ENCODE data around the gene GRAMD1B.
A peak's percentile ranks its signal among the peaks of the same experiment; 100 is the strongest.

GRAMD1B gene

DNA sequence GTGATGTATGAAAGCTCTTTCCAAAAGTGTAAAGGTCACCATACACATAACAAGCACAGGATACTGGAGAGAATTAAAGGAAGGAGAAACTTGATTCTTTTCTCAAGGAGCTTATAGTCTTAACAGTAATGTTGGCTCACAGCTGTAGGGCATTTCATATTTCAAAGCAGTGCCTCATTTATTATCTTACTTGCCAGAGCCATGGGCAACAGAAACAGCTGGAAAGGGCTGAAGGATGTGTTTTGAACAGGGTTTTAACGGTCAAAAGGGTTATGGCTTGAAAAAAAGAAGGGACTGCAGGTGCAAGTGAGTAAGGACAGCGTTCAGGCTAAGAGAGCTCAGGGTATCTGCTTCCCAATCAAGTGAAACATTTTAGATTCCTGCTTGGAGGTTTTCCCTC is 2.7 kb upstream of the GRAMD1B start:
- DNase-seq: no peak
- H3K27me3 Mint-ChIP-seq: peaks cover 17% of the 10 kb centered on the region
- H3K27ac Mint-ChIP-seq: no peak overlapping the region
- no peaks in the 10 kb centered on the region for H3K9me3 Mint-ChIP-seq
- H3K4me1 Mint-ChIP-seq (ENCODE audit: low read depth): peaks cover 22% of the 10 kb centered on the region
- no peak overlapping the region for H3K4me3 Mint-ChIP-seq
- H3K36me3 Mint-ChIP-seq (ENCODE audit: low read depth): peaks cover 14% of the 10 kb centered on the region

DNA sequence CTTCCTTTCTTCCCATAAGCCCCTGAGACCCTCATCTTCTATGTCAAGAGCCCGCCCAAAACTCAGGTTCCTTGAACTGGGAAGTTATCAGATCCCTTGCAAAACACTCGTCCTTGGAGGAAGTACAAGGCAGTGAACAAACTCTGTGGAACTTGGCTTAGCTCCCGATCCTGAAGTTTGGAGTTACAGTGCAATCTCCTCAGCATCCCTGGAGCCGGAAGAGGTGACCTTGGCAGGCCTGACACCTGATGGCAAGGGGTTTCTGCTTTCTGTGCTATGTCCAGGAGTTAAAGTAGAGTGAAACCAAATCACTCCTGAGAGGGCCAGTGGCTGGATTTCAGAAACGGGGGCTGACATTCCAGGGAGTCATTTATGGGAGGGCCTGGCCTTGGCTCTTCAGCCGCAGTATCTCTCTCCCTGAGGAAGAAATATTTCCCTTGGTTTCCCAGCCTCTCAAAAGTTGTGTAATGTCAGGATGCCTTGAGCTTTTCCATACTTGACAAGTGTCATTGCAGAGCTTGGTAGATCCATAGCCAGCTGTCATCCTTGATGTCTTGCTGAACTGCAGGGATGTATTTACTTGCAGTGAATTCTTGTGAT is 1.9 kb upstream of the GRAMD1B start:
- Mint-ChIP-seq H3K4me1 (ENCODE audit: low read depth) (peaks cover 26% of the 10 kb centered on the region), H3K27me3 (peaks cover 11% of the 10 kb centered on the region), H3K4me3 (no peak overlapping the region), H3K27ac (no peak overlapping the region), H3K9me3 (no peaks in the 10 kb centered on the region), H3K36me3 (ENCODE audit: low read depth) (peaks cover 20% of the 10 kb centered on the region)
- no peak for DNase-seq

DNA sequence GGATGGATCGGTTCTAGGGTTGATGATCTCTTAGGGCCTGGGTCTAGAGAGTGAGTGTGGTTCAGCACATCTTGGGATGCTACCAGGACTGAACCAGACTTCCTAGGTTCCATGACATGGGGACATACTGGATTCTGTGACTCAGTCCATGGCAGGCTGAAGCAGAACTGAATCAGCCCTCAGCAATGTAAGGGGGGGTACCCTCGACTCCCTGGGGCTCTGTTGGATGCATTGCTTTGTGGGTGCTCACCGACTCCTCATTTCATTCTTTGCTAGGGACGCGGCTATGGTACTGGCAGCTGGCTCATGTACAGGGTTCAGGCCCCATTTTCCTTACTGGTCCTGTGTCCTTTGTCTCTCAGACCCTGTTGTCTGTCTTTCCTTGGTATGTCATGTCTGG is 733 bp upstream of the GRAMD1B start:
- Mint-ChIP-seq H3K4me3 (peak overlapping the region; percentile 83), H3K27me3 (peaks cover 4% of the 10 kb centered on the region), H3K27ac (peak overlapping the region; percentile 87), H3K9me3 (no peaks in the 10 kb centered on the region), H3K36me3 (ENCODE audit: low read depth) (peaks cover 23% of the 10 kb centered on the region), H3K4me1 (ENCODE audit: low read depth) (peaks cover 36% of the 10 kb centered on the region)
- no peak for DNase-seq

DNA sequence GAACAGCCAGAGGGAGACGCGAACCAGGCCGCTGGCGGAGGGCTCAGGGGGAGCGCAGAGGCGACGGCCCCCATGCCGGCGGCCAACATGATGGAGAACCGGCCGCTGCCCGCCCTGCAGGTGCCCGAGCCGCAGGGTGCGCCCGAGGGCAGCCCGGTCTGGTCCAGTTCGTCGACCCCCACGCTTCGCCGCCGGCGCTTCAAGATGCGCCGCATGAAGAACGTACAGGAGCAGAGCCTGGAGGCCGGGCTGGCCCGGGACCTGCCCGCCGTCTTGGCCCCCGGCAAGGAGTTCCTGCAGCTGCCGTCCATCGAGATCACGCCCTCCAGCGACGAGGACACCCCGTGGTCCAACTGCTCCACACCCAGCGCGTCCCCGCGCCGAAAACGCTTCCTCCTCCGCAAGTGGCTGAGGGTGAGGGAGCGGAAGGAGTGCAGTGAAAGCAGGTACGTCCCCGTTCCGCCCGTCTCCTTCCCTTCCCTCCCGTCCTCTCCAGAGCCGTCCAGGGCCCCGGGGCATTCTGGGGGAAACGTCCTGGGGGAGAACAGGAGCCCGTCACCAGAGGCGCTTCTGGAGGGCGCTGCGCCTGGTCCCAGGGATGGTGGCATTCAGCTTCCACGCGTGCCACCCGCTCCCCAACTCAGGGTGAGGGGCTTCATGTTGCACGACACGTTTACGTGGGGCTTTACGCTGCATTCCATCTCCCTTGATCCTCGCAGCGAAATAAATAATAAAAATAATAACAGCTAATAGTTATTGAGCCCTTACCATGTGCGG is 840 bp downstream of the GRAMD1B start:
- no peaks in the 10 kb centered on the region for H3K9me3 Mint-ChIP-seq

DNA sequence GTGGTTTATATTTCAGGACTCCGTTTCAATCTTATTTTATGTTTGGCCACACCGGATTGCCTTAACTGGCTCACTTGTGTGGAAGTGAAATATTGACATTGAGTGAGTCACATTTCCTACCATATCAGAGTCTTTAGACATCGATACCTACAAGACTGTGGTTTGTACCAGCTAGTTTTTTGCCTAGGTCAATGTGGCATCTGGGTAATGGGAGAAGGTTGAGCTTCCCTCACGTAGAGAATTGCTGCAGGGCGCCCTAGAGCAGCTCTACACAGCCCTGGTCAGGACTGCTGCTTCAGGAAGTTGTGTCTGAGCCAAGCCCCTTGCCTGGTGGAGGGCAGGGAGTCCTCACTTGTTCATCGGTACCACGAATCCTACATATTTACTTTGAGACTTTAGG is 1.6 kb downstream of the GRAMD1B start:
- H3K4me3 Mint-ChIP-seq: peak overlapping the region; percentile 83
- H3K4me1 Mint-ChIP-seq (ENCODE audit: low read depth): peaks cover 41% of the 10 kb centered on the region
- peak; percentile 44 for DNase-seq
- H3K9me3 Mint-ChIP-seq: no peaks in the 10 kb centered on the region
- H3K36me3 Mint-ChIP-seq (ENCODE audit: low read depth): peaks cover 34% of the 10 kb centered on the region
- H3K27me3 Mint-ChIP-seq: no peaks in the 10 kb centered on the region
- H3K27ac Mint-ChIP-seq: peak overlapping the region; percentile 80

More for the DNA sequence above, 840 bp downstream of the GRAMD1B start:
- DNase-seq: peak; percentile 74
- peak overlapping the region; percentile 81 for H3K27ac Mint-ChIP-seq
- H3K36me3 Mint-ChIP-seq (ENCODE audit: low read depth): peaks cover 28% of the 10 kb centered on the region
- no peaks in the 10 kb centered on the region for H3K27me3 Mint-ChIP-seq
- H3K4me1 Mint-ChIP-seq (ENCODE audit: low read depth): peaks cover 36% of the 10 kb centered on the region
- H3K4me3 Mint-ChIP-seq: peak overlapping the region; percentile 83

DNA sequence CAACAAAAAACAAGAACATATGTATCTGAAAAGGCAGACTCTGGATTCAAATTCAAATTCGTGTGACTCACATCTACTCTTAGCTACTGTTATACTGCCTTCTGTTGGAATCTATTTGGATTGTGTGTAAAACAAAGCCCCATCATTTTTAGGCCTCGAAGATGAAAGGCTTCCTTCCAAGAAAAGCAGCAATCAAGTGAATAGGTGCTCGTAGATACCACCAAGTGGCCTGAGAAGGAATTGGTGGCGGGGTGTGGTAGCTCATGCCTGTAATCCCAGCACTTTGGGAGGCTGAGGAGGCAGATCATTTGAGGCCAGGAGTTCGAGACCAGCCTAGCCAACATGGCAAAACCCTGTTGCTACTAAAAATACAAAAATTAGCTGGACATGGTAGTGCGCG is 4.2 kb downstream of the GRAMD1B start:
- DNase-seq: no peak
- no peak overlapping the region for H3K27ac Mint-ChIP-seq
- H3K4me1 Mint-ChIP-seq (ENCODE audit: low read depth): peaks cover 61% of the 10 kb centered on the region
- H3K9me3 Mint-ChIP-seq: no peaks in the 10 kb centered on the region
- H3K27me3 Mint-ChIP-seq: no peaks in the 10 kb centered on the region
- peaks cover 45% of the 10 kb centered on the region for H3K36me3 Mint-ChIP-seq (ENCODE audit: low read depth)
- no peak overlapping the region for H3K4me3 Mint-ChIP-seq

DNA sequence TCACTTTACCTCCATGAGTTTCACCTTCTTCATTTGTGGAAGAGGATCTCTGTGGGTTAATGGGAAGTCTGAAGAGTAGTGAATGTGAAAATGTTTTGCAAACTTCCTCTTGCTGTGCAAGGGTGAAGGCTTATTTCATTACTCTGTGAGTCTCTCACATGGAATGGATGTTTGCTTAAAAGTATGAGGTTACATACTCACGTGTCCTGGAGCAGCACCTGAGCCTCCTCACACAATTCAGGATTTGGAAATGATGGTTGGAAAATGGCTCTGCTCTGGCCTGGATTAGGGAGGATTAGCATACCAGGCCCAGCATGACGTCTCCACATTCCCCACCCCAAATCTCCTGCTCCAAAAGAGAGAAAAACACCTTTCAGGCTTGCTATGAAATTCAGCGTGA is 4.8 kb downstream of the GRAMD1B start:
- no peaks in the 10 kb centered on the region for H3K9me3 Mint-ChIP-seq
- no peaks in the 10 kb centered on the region for H3K27me3 Mint-ChIP-seq
- no peak overlapping the region for H3K4me3 Mint-ChIP-seq
- DNase-seq: no peak
- peaks cover 47% of the 10 kb centered on the region for H3K36me3 Mint-ChIP-seq (ENCODE audit: low read depth)
- no peak overlapping the region for H3K27ac Mint-ChIP-seq
- peaks cover 62% of the 10 kb centered on the region for H3K4me1 Mint-ChIP-seq (ENCODE audit: low read depth)

DNA sequence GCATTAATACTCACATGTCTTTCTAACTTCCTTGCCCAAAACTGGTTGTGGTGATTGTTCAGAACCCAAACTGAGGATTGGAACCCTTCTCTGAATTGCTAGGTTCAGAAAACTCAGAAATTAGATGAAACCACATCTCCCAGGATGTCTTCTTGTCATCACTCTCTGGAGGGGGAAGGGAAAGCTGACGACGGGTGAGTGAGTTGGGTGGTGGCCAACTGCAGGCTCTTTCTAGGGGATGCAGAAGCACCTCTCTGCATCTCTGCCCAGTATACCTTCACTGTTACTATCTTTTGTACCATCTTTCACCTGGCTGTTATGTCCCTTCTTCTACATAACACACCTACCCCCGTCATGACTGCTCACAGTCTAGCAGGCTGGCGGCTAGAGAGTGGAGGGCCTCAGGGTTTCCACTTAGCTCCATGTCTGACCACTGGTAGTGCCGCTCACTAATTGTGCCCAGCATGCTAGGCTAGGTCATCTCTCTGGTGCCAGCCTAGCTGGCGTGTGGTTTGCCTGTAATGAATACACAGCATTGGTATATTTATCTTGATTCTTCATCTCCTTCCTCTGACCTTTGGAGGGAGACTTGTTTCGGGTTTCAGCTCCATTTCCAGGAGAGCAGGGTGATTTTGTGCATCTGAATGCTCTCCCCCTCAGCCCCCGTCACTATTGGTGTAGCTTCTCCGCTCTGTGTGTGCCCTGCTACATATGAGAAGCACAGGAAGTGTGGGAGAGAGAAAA is 7.3 kb downstream of the GRAMD1B start:
- H3K36me3 Mint-ChIP-seq (ENCODE audit: low read depth): peaks cover 43% of the 10 kb centered on the region
- DNase-seq: no peak
- peaks cover 63% of the 10 kb centered on the region for H3K4me1 Mint-ChIP-seq (ENCODE audit: low read depth)
- no peaks in the 10 kb centered on the region for H3K27me3 Mint-ChIP-seq
- H3K4me3 Mint-ChIP-seq: no peak overlapping the region
- H3K9me3 Mint-ChIP-seq: no peaks in the 10 kb centered on the region
- peak overlapping the region; percentile 12 for H3K27ac Mint-ChIP-seq

DNA sequence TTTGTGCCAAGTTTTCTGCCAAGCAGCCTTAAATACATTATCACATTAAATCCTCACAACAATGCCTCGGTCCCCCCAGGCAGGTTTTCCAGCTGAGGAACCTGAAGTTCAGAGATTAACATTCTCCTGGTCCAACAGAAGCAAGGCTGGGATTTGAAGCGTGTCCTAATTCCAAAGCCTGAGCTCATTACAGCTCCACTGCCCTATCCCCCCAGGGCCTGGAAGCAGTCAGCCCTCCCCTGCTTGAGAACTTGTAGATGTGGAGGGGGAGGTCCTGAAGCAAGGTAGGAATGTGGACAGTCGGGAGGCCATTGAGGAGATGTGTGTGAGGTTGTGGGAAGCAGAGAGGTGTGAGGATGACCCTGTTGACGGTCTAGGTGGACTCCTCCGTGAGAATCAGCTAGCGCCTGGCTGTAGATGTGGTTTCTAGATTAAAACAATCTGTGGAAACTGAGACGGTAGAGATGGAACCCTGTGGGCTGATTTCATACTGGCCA is 8.1 kb downstream of the GRAMD1B start:
- H3K27me3 Mint-ChIP-seq: no peaks in the 10 kb centered on the region
- H3K36me3 Mint-ChIP-seq (ENCODE audit: low read depth): peaks cover 38% of the 10 kb centered on the region
- peak overlapping the region; percentile 2 for H3K27ac Mint-ChIP-seq
- peaks cover 59% of the 10 kb centered on the region for H3K4me1 Mint-ChIP-seq (ENCODE audit: low read depth)
- DNase-seq: no peak
- no peak overlapping the region for H3K4me3 Mint-ChIP-seq
- H3K9me3 Mint-ChIP-seq: no peaks in the 10 kb centered on the region

DNA sequence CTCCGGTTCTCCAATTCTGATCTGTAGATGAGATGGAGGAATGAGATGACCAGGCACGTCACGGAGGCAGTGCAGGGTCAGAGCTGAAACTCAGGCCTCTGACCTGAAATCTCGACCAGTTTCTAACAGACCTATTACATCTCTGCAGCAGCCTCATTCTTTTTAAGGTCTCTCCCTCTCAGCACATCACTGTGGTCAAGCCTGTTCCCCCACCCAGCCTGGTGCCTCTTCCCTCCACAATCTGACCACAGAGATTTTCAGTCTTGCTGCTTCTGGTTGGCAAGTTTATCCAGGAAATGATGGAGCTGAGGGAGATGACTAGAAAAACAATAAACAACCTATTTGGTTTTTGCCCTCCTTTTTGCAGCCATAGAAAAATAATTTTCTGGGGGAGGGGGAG is 9.5 kb downstream of the GRAMD1B start:
- DNase-seq: no peak
- Mint-ChIP-seq H3K4me1 (ENCODE audit: low read depth) (peaks cover 49% of the 10 kb centered on the region), H3K4me3 (no peak overlapping the region), H3K36me3 (ENCODE audit: low read depth) (peaks cover 36% of the 10 kb centered on the region), H3K9me3 (no peaks in the 10 kb centered on the region), H3K27me3 (no peaks in the 10 kb centered on the region), H3K27ac (peak overlapping the region; percentile 26)

DNA sequence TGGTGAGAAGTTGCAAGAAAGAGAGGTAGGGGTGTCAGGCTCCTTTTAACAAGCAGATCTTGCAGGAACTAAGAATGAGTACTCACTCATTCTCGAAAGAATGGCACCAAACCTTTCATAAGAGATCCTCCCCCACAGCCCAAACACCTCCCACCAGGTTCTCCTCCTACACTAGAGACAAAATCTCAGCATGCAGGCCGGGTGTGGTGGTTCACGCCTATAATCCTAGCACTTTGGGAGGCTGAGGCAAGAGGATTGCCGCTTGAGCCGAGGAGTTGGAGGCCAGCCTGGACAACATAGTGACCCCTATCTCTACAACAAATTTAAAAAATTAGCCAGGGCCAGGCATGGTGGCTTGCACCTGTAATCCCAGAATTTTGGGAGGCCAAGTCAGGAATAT is 11.1 kb downstream of the GRAMD1B start:
- no peak for DNase-seq
- Mint-ChIP-seq H3K27me3 (no peaks in the 10 kb centered on the region), H3K4me1 (ENCODE audit: low read depth) (peaks cover 53% of the 10 kb centered on the region), H3K9me3 (no peaks in the 10 kb centered on the region), H3K4me3 (no peak overlapping the region), H3K36me3 (ENCODE audit: low read depth) (peaks cover 39% of the 10 kb centered on the region), H3K27ac (no peak overlapping the region)

DNA sequence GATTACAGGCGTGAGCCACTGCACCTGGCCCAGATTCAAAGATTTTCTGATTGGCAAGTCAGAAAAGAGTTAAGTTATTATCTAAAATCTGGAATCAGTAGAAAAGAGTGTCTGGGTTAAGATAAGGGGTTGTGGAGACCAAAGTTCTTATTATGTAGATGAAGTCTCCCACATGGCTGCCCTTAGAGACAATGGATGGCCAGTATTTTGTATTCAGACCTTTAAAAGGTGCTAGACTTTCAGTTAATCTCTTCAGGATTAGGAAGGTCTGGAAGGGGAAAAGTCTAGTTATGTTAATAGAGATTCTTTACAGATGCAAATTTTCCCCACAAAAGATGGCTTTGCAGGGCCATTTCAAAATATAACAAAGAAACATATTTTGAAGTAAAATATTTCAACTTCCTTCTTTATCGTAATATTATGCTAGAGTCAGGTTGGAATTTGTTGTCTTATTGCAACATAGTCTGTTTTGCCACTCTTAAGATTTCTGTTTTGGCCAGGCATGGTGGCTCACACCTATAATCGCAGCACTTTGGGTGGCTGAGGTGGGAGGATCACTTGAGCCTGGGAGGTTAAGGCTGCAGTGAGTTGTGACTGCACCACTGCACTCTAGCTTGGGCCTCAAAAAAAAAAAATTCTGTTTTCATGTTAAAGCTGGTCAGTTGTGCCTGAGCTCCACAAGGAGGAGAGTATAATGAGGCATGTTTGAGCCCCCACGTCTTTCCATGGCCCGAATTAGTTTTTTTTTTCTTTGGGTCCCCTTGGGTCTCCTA is 14.0 kb downstream of the GRAMD1B start:
- peaks cover 36% of the 10 kb centered on the region for H3K36me3 Mint-ChIP-seq (ENCODE audit: low read depth)
- no peak overlapping the region for H3K4me3 Mint-ChIP-seq
- no peaks in the 10 kb centered on the region for H3K27me3 Mint-ChIP-seq
- H3K4me1 Mint-ChIP-seq (ENCODE audit: low read depth): peaks cover 48% of the 10 kb centered on the region
- no peak overlapping the region for H3K27ac Mint-ChIP-seq
- no peaks in the 10 kb centered on the region for H3K9me3 Mint-ChIP-seq
- DNase-seq: no peak

DNA sequence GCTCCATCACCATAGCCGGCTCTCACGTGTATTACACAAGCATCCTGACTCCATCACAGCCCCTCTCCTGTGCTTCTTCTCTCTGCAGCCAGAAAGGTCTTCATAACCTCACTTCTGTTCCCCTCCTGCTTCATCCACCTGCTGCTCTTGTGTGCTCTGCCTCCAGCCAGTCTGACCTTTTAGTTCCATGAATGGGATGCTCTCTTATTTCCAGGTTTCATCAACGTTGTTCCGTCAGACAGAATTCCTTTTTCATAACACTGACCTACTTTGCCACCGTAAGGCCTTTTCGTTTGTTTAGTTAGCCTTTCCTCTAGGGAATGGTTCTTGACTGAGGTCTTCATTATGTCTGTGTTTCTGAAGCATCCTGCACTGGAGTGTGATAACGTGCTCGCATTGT is 18.8 kb downstream of the GRAMD1B start:
- Mint-ChIP-seq H3K4me3 (no peak overlapping the region), H3K4me1 (ENCODE audit: low read depth) (peaks cover 65% of the 10 kb centered on the region), H3K9me3 (no peaks in the 10 kb centered on the region), H3K27me3 (no peaks in the 10 kb centered on the region), H3K36me3 (ENCODE audit: low read depth) (peaks cover 28% of the 10 kb centered on the region), H3K27ac (peak overlapping the region; percentile 2)
- DNase-seq: no peak

DNA sequence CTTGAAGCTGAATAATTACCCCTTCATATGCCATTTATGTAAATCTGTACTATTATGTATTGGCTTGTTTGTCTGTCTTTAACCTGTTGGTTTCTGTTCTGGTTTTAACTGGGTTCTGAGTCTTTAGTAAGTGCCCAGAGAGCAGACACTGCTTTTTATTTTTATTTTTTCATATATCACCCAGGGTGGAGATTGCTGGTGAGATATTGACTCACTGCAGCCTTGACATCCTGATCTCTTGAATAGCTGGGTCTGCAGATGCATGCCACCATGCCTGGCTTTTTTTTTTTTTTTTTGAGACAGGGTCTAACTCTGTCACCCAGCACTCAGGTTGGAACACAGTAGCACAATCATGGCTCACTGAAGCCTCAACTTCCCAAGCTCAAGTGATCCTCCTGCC is 19.4 kb downstream of the GRAMD1B start:
- DNase-seq: no peak
- Mint-ChIP-seq H3K27ac (no peak overlapping the region), H3K4me3 (no peak overlapping the region), H3K27me3 (no peaks in the 10 kb centered on the region), H3K4me1 (ENCODE audit: low read depth) (peaks cover 71% of the 10 kb centered on the region), H3K9me3 (no peaks in the 10 kb centered on the region), H3K36me3 (ENCODE audit: low read depth) (peaks cover 31% of the 10 kb centered on the region)
